NCI-H524 (cell line): ENCODE results near the gene MPZ.
"Not testable (repeated sequence)": the region's sequence is repeated elsewhere in the genome, so short reads cannot be mapped to it uniquely, and the experiment has no call there.

Experiments
- DNase-seq, 2 experiments: peaks; one replicate each; lab custom pipeline; 2025; lab: John Stamatoyannopoulos, UW

Gene MPZ

DNA sequence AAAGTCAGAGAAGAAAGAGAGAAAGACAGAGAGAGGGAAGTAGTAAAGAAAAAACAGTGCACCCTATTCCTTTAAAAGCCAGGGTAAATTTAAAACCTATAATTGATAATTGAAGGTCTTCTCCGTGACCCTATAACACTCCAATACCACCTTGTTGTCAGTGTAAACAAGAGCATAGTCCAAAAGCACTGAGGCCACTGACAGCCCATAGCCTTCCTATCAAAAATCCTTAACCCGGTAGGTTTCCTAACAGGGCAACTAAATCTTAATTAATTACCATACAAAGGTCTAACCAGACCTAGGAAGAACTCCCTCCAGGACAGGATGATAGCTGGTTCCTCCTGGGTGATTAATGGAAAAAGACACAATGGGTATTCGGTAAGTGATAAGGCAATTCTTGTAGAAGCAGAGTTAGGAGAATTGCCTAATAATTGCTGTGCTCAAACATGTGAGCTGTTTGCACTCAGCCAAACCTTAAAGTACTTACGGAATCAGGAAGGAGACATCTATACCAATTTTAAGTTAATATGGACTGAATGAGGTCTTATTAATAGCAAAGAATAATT is 53.7 kb downstream of the MPZ start:
- DNase-seq: not testable (repeated sequence)

DNA sequence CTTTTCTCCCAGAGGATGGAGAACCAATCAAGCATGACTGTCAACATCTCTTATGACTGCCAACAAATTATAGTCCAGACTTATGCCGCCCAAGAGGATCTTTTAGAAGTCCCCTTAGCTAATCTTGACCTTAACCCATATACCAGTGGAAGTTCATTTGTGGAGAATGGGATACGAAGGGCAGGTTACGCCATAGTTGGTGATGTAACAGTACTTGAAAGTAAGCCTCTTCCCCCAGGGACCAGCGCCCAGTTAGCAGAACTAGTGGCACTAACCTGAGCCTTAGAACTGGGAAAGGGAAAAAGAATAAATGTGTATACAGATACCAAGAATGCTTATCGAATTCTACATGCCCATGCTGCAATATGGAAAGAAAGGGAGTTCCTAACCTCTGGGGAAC is 54.5 kb downstream of the MPZ start:
- DNase-seq: not testable (repeated sequence)
